Panc1 (cell line): ENCODE data around the gene MKRN2.

Source experiments
- TF ChIP-seq, protein P1 (sequence below): fragments of 450-650 bp; IDR thresholded peaks from 2 replicates; pipeline ENCODE4 v1.5.1; 2017; ENCODE audit warnings: mild to moderate bottlenecking
- TF ChIP-seq, protein P2 (sequence below), 2 experiments: IDR thresholded peaks; 2 replicates each; pipeline ENCODE4 v1.6.1; 2011 to 2012; ENCODE audit warnings: low read depth in 2 of 2, control low read depth in 1 of 2, low read length in 1 of 2, mild to moderate bottlenecking in 1 of 2, moderate library complexity in 1 of 2; ENCODE audit not compliant: insufficient read depth in 1 of 2

DNA sequence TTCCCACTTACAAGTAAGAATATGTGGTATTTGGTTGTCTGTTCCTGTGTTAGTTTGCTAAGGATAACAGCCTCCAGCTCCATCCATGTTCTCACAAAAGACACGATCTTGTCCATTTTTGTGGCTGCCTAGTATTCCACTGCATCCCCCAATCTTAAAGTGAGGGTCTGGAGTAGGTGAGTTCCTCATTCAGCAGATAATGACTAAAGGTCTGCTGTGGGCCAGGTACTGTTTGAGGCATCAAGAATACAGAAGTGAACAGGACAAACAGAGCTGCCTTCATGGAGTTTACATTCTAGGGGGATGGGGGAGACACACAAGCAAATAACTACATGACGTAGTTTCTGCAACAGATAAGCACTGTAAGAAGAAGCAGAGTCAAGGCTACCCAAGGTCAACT is 35.9 kb upstream of the MKRN2 start:
- TF ChIP-seq, protein P1, sequence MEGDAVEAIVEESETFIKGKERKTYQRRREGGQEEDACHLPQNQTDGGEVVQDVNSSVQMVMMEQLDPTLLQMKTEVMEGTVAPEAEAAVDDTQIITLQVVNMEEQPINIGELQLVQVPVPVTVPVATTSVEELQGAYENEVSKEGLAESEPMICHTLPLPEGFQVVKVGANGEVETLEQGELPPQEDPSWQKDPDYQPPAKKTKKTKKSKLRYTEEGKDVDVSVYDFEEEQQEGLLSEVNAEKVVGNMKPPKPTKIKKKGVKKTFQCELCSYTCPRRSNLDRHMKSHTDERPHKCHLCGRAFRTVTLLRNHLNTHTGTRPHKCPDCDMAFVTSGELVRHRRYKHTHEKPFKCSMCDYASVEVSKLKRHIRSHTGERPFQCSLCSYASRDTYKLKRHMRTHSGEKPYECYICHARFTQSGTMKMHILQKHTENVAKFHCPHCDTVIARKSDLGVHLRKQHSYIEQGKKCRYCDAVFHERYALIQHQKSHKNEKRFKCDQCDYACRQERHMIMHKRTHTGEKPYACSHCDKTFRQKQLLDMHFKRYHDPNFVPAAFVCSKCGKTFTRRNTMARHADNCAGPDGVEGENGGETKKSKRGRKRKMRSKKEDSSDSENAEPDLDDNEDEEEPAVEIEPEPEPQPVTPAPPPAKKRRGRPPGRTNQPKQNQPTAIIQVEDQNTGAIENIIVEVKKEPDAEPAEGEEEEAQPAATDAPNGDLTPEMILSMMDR: no peak
- TF ChIP-seq, protein P2, sequence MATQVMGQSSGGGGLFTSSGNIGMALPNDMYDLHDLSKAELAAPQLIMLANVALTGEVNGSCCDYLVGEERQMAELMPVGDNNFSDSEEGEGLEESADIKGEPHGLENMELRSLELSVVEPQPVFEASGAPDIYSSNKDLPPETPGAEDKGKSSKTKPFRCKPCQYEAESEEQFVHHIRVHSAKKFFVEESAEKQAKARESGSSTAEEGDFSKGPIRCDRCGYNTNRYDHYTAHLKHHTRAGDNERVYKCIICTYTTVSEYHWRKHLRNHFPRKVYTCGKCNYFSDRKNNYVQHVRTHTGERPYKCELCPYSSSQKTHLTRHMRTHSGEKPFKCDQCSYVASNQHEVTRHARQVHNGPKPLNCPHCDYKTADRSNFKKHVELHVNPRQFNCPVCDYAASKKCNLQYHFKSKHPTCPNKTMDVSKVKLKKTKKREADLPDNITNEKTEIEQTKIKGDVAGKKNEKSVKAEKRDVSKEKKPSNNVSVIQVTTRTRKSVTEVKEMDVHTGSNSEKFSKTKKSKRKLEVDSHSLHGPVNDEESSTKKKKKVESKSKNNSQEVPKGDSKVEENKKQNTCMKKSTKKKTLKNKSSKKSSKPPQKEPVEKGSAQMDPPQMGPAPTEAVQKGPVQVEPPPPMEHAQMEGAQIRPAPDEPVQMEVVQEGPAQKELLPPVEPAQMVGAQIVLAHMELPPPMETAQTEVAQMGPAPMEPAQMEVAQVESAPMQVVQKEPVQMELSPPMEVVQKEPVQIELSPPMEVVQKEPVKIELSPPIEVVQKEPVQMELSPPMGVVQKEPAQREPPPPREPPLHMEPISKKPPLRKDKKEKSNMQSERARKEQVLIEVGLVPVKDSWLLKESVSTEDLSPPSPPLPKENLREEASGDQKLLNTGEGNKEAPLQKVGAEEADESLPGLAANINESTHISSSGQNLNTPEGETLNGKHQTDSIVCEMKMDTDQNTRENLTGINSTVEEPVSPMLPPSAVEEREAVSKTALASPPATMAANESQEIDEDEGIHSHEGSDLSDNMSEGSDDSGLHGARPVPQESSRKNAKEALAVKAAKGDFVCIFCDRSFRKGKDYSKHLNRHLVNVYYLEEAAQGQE (IDR thresholded peaks at IDR 0.05; ENCODE audit: insufficient read depth in 1 of 2, low read depth in 2 of 2, low read length in 1 of 2): no peak
